ENCODE data around the gene ZNF717.
"Not testable (repeated sequence)": the region's sequence is repeated elsewhere in the genome, so short reads cannot be mapped to it uniquely, and the experiment has no call there.

Gene ZNF717

GRCh38 chr3:75782506-75782905 lies 2.8 kb downstream of the ZNF717 start:
- no peaks in the 10 kb centered on the region for H3K27me3 ChIP-seq (ENCODE audit: control insufficient read depth, low read length)
- peaks cover 12% of the 10 kb centered on the region for H3K9me3 ChIP-seq (ENCODE audit: control insufficient read depth, insufficient read depth, low read length)
- H3K27ac ChIP-seq (ENCODE audit: low read depth, low read length): no peak overlapping the region
- TF ChIP-seq EZH2phosphoT487 (IDR thresholded peaks at IDR 0.05; ENCODE audit: borderline replicate concordance, low read length): no peak
- TF ChIP-seq CTCF (IDR thresholded peaks at IDR 0.05; ENCODE audit: low read depth, low read length, poor library complexity, severe bottlenecking): no peak
- no peak overlapping the region for H3K4me3 ChIP-seq (ENCODE audit: low read length)
- no peak overlapping the region for H3K4me2 ChIP-seq (ENCODE audit: low read length)
- H3K9me2 ChIP-seq (replicated peaks; ENCODE audit: control insufficient read depth, low read length): no peaks in the 10 kb centered on the region
- H3K4me1 ChIP-seq (ENCODE audit: control insufficient read depth, low read length): peaks cover 9% of the 10 kb centered on the region
- no peaks in the 10 kb centered on the region for H4K20me1 ChIP-seq (ENCODE audit: control insufficient read depth, insufficient read depth, low read depth, low read length)
- peaks cover 55% of the 10 kb centered on the region for H3K36me3 ChIP-seq (ENCODE audit: control insufficient read depth, low read length)
- H3F3A ChIP-seq (ENCODE audit: control insufficient read depth, insufficient read depth): no peaks in the 10 kb centered on the region
- H3K79me2 ChIP-seq (ENCODE audit: control insufficient read depth, low read length): peaks cover 38% of the 10 kb centered on the region

DNA sequence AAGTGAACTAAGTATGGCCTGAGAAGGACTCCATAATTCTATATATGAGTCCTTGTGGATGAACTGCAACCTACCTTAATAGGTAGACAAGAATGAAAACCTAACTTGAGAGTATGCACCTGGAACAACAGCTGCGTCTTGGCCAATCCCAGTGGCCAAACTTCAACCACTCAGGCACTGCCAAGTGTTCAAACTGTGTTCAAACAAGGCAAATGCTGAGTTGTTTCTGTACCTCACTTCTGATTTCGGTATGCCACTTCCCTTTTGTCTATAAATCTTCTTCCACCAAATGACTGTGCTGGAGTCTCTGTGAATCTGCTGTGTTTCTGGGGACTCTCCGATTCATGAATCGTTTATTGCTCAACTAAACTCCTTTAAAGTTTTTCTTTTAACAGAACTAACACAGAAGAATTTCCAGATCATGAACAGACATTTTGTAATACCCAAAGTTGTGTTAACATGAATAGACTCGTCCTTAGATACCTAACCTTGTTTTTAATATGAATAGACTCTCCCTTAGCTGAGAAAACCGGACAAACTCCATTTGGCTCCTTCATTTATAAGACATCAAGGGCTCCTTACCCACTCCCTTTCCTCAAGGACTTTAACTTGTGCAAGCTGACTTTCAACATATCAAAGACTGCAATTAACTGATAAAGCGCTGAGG lies 4.1 kb downstream of the ZNF717 start:
- H3K36me3 ChIP-seq (ENCODE audit: control insufficient read depth, low read length): peaks cover 67% of the 10 kb centered on the region

GRCh38 chr3:75777742-75778141 lies 7.6 kb downstream of the ZNF717 start:
- H3F3A ChIP-seq (ENCODE audit: control insufficient read depth, insufficient read depth); H3K4me2 ChIP-seq (ENCODE audit: low read length); H3K27ac ChIP-seq (ENCODE audit: low read depth, low read length); H3K9me2 ChIP-seq (replicated peaks; ENCODE audit: control insufficient read depth, low read length); H3K27me3 ChIP-seq (ENCODE audit: control insufficient read depth, low read length); H3K4me1 ChIP-seq (ENCODE audit: control insufficient read depth, low read length); H3K4me3 ChIP-seq (ENCODE audit: low read length); H4K20me1 ChIP-seq (ENCODE audit: control insufficient read depth, insufficient read depth, low read depth, low read length): not testable (repeated sequence)
- peaks cover 64% of the 10 kb centered on the region for H3K36me3 ChIP-seq (ENCODE audit: control insufficient read depth, low read length)
- peaks cover 36% of the 10 kb centered on the region for H3K79me2 ChIP-seq (ENCODE audit: control insufficient read depth, low read length)
- peaks cover 11% of the 10 kb centered on the region for H3K9me3 ChIP-seq (ENCODE audit: control insufficient read depth, insufficient read depth, low read length)

More for the DNA sequence above, 4.1 kb downstream of the ZNF717 start:
- no peaks in the 10 kb centered on the region for H3F3A ChIP-seq (ENCODE audit: control insufficient read depth, insufficient read depth)
- no peaks in the 10 kb centered on the region for H3K9me2 ChIP-seq (replicated peaks; ENCODE audit: control insufficient read depth, low read length)
- TF ChIP-seq EZH2phosphoT487 (IDR thresholded peaks at IDR 0.05; ENCODE audit: borderline replicate concordance, low read length) (no peak), CTCF (IDR thresholded peaks at IDR 0.05; ENCODE audit: low read depth, low read length, poor library complexity, severe bottlenecking) (no peak)
- no peaks in the 10 kb centered on the region for H4K20me1 ChIP-seq (ENCODE audit: control insufficient read depth, insufficient read depth, low read depth, low read length)
- H3K79me2 ChIP-seq (ENCODE audit: control insufficient read depth, low read length): peaks cover 50% of the 10 kb centered on the region
- no peaks in the 10 kb centered on the region for H3K27me3 ChIP-seq (ENCODE audit: control insufficient read depth, low read length)
- peaks cover 9% of the 10 kb centered on the region for H3K4me1 ChIP-seq (ENCODE audit: control insufficient read depth, low read length)
- peaks cover 14% of the 10 kb centered on the region for H3K9me3 ChIP-seq (ENCODE audit: control insufficient read depth, insufficient read depth, low read length)
- H3K27ac ChIP-seq (ENCODE audit: low read depth, low read length): no peak overlapping the region
- H3K4me2 ChIP-seq (ENCODE audit: low read length): no peak overlapping the region
- no peak overlapping the region for H3K4me3 ChIP-seq (ENCODE audit: low read length)

GRCh38 chr3:75771631-75772030 lies 13.7 kb downstream of the ZNF717 start:
- H4K20me1 ChIP-seq (ENCODE audit: control insufficient read depth, insufficient read depth, low read depth, low read length); H3K9me3 ChIP-seq (ENCODE audit: control insufficient read depth, insufficient read depth, low read length); H3K4me2 ChIP-seq (ENCODE audit: low read length); H3K27me3 ChIP-seq (ENCODE audit: control insufficient read depth, low read length); H3F3A ChIP-seq (ENCODE audit: control insufficient read depth, insufficient read depth); H3K27ac ChIP-seq (ENCODE audit: low read depth, low read length); H3K4me3 ChIP-seq (ENCODE audit: low read length); H3K4me1 ChIP-seq (ENCODE audit: control insufficient read depth, low read length); H3K9me2 ChIP-seq (replicated peaks; ENCODE audit: control insufficient read depth, low read length): not testable (repeated sequence)
- Histone ChIP-seq H3K79me2 (ENCODE audit: control insufficient read depth, low read length) (peaks cover 13% of the 10 kb centered on the region), H3K36me3 (ENCODE audit: control insufficient read depth, low read length) (peaks cover 42% of the 10 kb centered on the region)
